Measurements from ENCODE around the gene ARAP2. TPM values are rescaled to one million over a fixed set of nuclear protein-coding genes. Genes with fewer than 3 reads are reported as not detected.

ARAP2 gene
- total RNA-seq, 1 experiment from 2014 or later: 5.5 TPM

DNA sequence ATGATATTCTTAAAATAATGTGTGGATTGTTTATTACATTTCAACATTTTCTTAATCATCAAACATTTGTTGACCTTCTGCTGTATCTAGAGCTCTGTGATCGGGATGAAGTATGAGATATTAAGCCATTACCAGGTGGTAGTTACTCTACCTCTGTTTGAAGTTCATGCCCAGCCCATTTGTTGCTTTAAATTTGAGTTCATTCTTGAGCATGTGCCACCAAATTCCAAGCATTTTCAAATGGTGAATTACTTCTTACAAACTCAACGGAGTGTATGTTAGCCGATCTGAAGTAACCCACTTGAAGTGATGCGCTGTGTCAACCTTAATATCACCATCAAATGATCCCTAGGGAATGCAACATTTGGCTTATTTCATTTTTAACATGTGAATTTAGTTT, 29.8 kb upstream of the ARAP2 start:
- H3K9me3 ChIP-seq (ENCODE audit: control insufficient read depth, insufficient read depth, low read depth, low read length): no peaks in the 10 kb centered on the region
- DNase-seq (ENCODE audit: low read depth, low spot score) (no peak), ATAC-seq (no peak)
- intact Hi-C loops (cut with micrococcal nuclease; ENCODE audit: unreplicated experiment): no loop called here
- POLR2A ChIA-PET: no interaction called here
- CTCF ChIA-PET: no interaction called here
- no peaks in the 10 kb centered on the region for H3K4me1 ChIP-seq (ENCODE audit: control insufficient read depth, insufficient read depth, low read length)
- H3K27ac ChIP-seq (ENCODE audit: low read length): no peak overlapping the region
- no peaks in the 10 kb centered on the region for H3K27me3 ChIP-seq (ENCODE audit: control insufficient read depth, insufficient read depth, low read length)
- TF ChIP-seq SIN3A (IDR thresholded peaks at IDR 0.05; ENCODE audit: borderline replicate concordance, insufficient read depth, low read depth, low read length) (no peak), REST (IDR thresholded peaks at IDR 0.05; ENCODE audit: insufficient read depth in 1 of 2, low read depth in 2 of 2, low read length in 1 of 2) (no peak), TCF7L2 (IDR thresholded peaks at IDR 0.05; ENCODE audit: low read depth, low read length) (no peak)
- in situ Hi-C loops (cut with HindIII; ENCODE audit: low pct_unique_long_range_greater_than_20kb, low sequenced_read_pairs): no loop called here
- no TSS peak for BruUV-seq (replicated peaks)
- H3K4me3 ChIP-seq (ENCODE audit: low read depth in 2 of 2, low read length in 2 of 2): no peak overlapping the region
- H3K36me3 ChIP-seq (ENCODE audit: control insufficient read depth, insufficient read depth, low read length): no peaks in the 10 kb centered on the region

DNA sequence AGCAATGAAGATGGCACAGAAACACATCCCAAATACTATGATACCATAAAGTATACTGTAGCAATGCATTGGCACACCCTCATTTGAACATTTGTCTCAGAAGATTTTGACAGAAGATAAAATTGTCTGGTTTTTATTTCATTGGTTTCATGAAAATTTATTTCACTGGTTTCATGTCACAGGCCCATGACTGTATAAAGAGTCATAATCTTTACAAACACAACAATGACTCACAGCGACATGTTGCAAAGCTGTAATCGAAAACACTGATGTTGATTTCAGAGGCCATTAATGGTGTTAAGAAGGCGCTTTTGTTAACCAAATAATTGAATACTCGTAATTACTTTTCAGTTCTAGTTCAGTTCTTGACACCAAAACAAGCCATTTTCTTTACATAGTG, 29.0 kb upstream of the ARAP2 start:
- POLR2A ChIA-PET: no interaction called here
- in situ Hi-C loops (cut with HindIII; ENCODE audit: low pct_unique_long_range_greater_than_20kb, low sequenced_read_pairs): no loop called here

More for the DNA sequence above, 29.0 kb upstream of the ARAP2 start:
- intact Hi-C loops (cut with micrococcal nuclease; ENCODE audit: unreplicated experiment): no loop called here
- no TSS peak for BruUV-seq (replicated peaks)
- no peak for DNase-seq (ENCODE audit: low read depth, low spot score)
- no peaks in the 10 kb centered on the region for H3K27me3 ChIP-seq (ENCODE audit: control insufficient read depth, insufficient read depth, low read length)
- CTCF ChIA-PET: no interaction called here
- no peak overlapping the region for H3K4me3 ChIP-seq (ENCODE audit: low read depth in 2 of 2, low read length in 2 of 2)
- no peak for ATAC-seq
- no peaks in the 10 kb centered on the region for H3K36me3 ChIP-seq (ENCODE audit: control insufficient read depth, insufficient read depth, low read length)
- no peak for TF ChIP-seq REST (IDR thresholded peaks at IDR 0.05; ENCODE audit: insufficient read depth in 1 of 2, low read depth in 2 of 2, low read length in 1 of 2)
- TF ChIP-seq, protein P1, sequence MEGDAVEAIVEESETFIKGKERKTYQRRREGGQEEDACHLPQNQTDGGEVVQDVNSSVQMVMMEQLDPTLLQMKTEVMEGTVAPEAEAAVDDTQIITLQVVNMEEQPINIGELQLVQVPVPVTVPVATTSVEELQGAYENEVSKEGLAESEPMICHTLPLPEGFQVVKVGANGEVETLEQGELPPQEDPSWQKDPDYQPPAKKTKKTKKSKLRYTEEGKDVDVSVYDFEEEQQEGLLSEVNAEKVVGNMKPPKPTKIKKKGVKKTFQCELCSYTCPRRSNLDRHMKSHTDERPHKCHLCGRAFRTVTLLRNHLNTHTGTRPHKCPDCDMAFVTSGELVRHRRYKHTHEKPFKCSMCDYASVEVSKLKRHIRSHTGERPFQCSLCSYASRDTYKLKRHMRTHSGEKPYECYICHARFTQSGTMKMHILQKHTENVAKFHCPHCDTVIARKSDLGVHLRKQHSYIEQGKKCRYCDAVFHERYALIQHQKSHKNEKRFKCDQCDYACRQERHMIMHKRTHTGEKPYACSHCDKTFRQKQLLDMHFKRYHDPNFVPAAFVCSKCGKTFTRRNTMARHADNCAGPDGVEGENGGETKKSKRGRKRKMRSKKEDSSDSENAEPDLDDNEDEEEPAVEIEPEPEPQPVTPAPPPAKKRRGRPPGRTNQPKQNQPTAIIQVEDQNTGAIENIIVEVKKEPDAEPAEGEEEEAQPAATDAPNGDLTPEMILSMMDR (IDR thresholded peaks at IDR 0.05): no peak
- TF ChIP-seq POLR2AphosphoS5 (IDR thresholded peaks at IDR 0.05; ENCODE audit: low read depth, low read length): no peak
- TF ChIP-seq TCF7L2 (IDR thresholded peaks at IDR 0.05; ENCODE audit: low read depth, low read length): no peak
- TF ChIP-seq SIN3A (IDR thresholded peaks at IDR 0.05; ENCODE audit: borderline replicate concordance, insufficient read depth, low read depth, low read length): no peak
- H3K9me3 ChIP-seq (ENCODE audit: control insufficient read depth, insufficient read depth, low read depth, low read length): no peaks in the 10 kb centered on the region
- no peaks in the 10 kb centered on the region for H3K4me1 ChIP-seq (ENCODE audit: control insufficient read depth, insufficient read depth, low read length)
- H3K27ac ChIP-seq (ENCODE audit: low read length): no peak overlapping the region

Data from Panc1 (cell line).